ENCODE data around the gene SIRT7.

Gene SIRT7

DNA sequence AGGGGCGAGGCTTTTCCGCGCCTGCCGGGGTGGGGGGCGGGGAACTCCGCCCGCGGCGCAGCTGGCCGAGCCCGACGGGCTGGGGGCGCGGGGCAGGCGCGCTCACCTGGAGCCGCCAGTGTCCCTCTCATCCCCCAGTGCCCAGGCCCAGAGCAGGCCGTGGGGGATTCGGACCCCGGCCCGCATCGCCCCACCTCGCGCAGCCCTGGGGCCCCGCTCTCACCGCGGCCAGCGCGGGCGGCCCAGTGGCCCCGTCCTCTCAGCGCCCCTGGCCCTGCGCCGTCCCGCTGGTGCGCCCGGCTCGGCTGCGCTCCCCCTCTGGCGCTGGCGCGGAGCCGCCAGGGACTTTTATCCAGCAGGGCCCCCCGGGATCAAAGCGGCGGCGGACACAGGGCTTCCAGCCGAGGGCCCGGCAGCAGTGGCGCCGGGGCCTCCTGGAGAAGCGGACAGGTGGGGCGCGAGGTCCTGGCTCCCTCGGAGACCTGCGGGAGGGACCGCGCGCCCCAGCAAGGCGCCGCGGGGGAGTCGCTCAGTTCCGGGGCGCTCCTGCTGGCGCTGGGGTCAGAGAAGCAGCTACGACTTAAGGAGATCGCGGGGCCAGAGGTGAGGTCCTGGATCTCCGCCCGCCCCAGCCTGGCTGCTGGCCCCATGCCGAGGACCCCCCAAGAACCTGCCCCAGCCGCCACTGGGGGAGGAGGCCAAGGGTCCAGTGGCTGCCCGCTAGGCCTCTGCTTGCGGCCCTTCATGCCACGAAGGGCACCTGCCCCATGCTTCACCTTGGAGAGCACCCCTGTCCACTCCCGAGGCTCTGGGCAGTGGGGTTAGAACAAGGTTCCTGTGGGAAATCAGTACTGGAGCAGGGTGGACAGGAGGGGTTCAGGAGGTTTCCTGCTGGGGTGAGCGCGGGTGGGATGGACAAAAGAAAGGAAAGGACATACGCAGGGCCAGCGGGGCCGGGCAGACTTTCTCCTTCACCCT lies 43.8 kb upstream of the SIRT7 start:
- no peak for DNase-seq (ENCODE audit: low read depth)
- no peak overlapping the region for H3K4me3 ChIP-seq (ENCODE audit: low read depth, low read length)
- TF ChIP-seq, protein P1, sequence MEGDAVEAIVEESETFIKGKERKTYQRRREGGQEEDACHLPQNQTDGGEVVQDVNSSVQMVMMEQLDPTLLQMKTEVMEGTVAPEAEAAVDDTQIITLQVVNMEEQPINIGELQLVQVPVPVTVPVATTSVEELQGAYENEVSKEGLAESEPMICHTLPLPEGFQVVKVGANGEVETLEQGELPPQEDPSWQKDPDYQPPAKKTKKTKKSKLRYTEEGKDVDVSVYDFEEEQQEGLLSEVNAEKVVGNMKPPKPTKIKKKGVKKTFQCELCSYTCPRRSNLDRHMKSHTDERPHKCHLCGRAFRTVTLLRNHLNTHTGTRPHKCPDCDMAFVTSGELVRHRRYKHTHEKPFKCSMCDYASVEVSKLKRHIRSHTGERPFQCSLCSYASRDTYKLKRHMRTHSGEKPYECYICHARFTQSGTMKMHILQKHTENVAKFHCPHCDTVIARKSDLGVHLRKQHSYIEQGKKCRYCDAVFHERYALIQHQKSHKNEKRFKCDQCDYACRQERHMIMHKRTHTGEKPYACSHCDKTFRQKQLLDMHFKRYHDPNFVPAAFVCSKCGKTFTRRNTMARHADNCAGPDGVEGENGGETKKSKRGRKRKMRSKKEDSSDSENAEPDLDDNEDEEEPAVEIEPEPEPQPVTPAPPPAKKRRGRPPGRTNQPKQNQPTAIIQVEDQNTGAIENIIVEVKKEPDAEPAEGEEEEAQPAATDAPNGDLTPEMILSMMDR (IDR thresholded peaks at IDR 0.05; ENCODE audit: insufficient read depth, low read depth, low read length, missing control alignments) = no peak

DNA sequence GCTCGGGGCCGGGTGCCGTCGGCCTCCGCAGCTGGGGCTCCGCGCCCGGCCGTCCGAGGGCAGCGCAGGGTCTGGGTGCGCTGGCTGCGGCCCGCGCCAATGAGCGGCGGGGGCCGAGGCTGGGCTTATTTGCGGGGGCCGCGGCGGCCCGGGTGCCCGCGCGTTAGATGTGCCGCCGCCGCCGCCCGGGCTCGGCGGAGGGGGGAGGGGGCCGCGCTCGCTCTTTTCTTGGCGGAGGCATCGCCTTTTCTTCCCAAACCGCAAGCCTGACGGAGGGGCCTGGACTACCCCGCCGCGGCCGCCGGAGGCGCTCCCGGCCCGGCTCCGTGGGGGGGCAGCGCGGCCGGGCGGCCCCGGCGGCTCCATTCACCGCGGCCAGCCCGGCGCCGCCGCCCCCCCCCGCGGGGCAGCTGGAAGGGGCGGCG lies 43.1 kb upstream of the SIRT7 start, which contains the start of gene NOTUM:
TSS of gene NOTUM (minus strand) at position 101 of the 425 bp plus-strand sequence. CDS start 278 bp downstream, outside the sequence.
- TF ChIP-seq, protein P1 (IDR thresholded peaks at IDR 0.05; ENCODE audit: insufficient read depth, low read depth, low read length, missing control alignments) = no peak
- no peak within 1 kb of the TSS; the same call in 1 of the 2 replicates for H3K4me3 ChIP-seq (ENCODE audit: low read depth, low read length)
- DNase-seq (ENCODE audit: low read depth) = no peak

DNA sequence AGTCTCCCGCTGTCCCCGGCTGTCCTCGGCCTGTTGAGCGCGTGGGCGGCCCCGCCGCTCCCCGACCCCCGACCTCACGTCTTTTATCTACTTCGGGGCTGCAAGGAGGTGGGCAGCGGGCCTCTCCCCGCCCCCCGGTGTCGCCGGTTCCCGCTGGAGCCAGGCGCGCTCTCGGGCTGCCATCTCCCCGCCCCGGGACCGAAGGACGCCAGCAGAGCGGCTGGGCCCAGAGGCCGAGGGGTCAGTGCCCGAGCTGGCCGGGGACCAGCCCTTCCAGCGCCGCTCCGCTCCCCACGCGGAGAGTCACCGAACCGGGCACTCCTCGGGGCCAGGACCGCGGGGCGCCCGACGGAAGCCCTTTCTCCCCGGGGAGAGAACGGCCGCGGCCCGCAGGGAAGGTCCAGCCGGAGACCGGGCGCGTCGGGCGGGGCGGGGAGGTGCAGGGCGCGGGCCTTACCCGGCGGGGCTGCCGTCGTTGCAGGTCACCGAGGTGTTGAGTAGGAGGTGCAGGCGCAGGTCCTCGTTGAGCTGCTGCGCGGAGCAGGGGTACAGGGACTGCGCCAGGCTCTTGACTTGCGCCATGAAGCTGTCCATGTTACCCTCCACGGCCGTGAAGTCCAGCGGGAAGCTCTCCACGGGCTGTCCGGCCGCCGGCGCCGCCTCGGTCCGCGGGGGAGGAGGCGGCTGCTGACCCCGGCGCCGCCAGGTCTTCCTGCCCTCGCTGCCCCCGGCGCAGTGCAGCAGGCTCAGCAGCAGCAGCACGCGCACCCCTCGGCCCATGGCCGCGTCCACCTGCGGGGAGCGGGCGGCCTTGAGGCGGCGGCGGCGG lies 42.4 kb upstream of the SIRT7 start:
- TF ChIP-seq, protein P1 (IDR thresholded peaks at IDR 0.05; ENCODE audit: insufficient read depth, low read depth, low read length, missing control alignments) = no peak
- H3K4me3 ChIP-seq (ENCODE audit: low read depth, low read length) = no peak overlapping the region; the same call in 1 of the 2 replicates
- no peak for DNase-seq (ENCODE audit: low read depth)

DNA sequence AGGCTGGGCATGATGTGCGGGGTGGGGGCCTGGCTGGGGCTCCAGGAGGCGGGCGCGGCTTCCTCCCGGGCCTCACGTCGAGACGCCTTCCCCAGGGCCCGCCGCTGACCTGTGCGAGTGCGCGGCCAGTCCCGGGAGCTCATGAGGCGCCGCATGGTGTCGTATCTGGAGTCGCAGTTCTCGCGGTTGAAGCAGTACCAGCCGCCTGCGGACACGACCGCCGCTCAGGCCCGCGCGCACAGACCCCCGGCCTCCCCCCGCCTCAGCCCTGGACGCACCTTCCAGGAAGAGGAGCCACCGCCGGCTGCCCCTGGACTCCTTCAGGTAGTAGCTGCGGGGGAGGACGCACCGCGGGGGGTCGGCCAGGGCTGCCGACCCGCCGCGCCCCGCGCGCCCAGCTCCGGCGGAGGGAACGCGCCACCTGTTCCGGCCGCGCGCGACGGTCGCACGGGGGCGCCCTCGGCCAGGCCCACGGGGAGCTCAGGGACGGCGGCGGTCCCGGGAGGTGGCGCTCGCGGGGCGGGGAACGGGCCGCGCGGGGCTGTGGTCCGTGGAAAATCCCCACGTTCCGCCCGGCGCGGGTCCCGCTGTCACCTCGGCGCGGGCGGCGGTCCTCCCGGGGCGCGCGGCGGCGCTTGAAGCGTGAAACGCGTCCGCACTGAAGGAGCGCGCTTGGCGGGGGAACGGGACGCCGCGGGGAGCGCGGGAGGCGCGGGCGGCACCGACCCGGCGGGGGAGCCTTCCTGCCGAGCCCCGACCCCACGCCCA lies 41.6 kb upstream of the SIRT7 start:
- DNase-seq (ENCODE audit: low read depth) = peak; percentile 70
- TF ChIP-seq, protein P1 (IDR thresholded peaks at IDR 0.05; ENCODE audit: insufficient read depth, low read depth, low read length, missing control alignments) = peak; percentile 82
- no peak overlapping the region; the same call in 1 of the 2 replicates for H3K4me3 ChIP-seq (ENCODE audit: low read depth, low read length)

DNA sequence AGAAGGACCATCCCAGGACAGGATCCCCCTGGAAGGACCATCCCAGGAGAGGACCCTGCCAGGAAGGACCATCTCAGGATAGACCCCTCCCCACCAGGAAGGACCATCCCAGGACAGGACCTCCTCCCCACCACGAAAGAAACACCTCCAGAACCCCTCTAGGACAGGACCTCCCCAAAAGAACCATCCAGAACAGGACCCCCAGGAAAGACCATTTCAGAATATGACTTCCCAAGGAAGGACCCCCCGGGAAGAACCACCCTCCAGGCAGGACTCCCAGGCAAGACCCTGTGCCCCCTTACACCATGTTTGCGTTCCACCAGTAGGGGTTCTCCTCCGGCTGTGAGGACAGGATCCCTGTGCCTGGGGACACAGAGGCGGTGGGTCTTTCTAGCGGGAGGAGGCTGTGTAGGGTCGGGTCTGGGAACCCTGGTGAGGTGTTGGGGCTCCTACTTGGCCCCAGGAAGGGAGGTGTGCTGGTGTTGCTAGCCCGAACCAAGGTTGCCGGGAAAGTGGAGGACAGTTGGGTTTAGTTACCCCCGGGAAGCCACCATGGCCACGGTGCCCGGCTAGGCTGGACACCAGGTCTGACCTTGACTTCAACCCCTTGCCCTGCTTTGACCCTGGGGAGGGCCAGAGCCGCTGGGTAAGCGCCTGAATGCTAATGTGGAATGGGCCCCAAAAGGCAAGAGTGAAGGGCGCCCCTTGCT lies 40.8 kb upstream of the SIRT7 start:
- no peak overlapping the region for H3K4me3 ChIP-seq (ENCODE audit: low read depth, low read length)
- TF ChIP-seq, protein P1 (IDR thresholded peaks at IDR 0.05; ENCODE audit: insufficient read depth, low read depth, low read length, missing control alignments) = no peak
- DNase-seq (ENCODE audit: low read depth) = no peak

Data from GM12865 (cell line).